SK-N-SH (cell line): ENCODE results near the gene BTN1A1. TPM values are rescaled to one million over a fixed set of nuclear protein-coding genes. Genes with fewer than 3 reads are reported as not detected.

ENCODE experiments used
- CTCF ChIA-PET: fragments of 300-600, 350-600 bp; formaldehyde crosslinking; extraction: SDS; loops from one replicate; lab custom pipeline; 2021; lab: Yijun Ruan, JAX
- POLR2A ChIA-PET: fragments of 350-600 bp; sonication (Branson Sonifier 250); formaldehyde crosslinking; extraction: SDS; loops from one replicate; lab custom pipeline; 2020; ENCODE audit warnings: antibody characterized with exemption, inconsistent platforms; lab: Yijun Ruan, JAX
- DNase-seq: peaks from one replicate; pipeline ENCODE4 v3.0.0; 2012
- H2AFZ ChIP-seq: fragments of 200-600 bp; sonication (generic); 2 replicates; pipeline ENCODE4 v1.8.1; 2016; ENCODE audit warnings: antibody characterized with exemption, mild to moderate bottlenecking, low read depth
- H3F3A ChIP-seq: fragments of 200-600 bp; sonication (generic); replicated peaks from 2 replicates; pipeline ENCODE3; 2016; ENCODE audit warnings: antibody characterized with exemption, mild to moderate bottlenecking; ENCODE audit not compliant: insufficient read depth
- H3K27ac ChIP-seq, 2 experiments: fragments of 200-500 bp in 1 of 2; fragments of 200-600 bp in 1 of 2; sonication (Bioruptor generic) in 1 of 2; sonication (generic), shearing (Covaris generic) in 1 of 2; 2 replicates each; pipeline versions ENCODE4 v1.5.1 to v1.6.1; 2014 to 2016; ENCODE audit warnings: low read depth in 2 of 2, inconsistent platforms in 1 of 2, low read length in 1 of 2, mild to moderate bottlenecking in 1 of 2, mixed read lengths in 1 of 2
- H3K27me3 ChIP-seq: fragments of 200-600 bp; sonication (generic), shearing (Covaris generic); 2 replicates; pipeline ENCODE4 v1.6.1; 2016; ENCODE audit warnings: mixed run types; ENCODE audit not compliant: insufficient read depth
- H3K36me3 ChIP-seq, 2 experiments: fragments of 200-500 bp in 1 of 2; fragments of 200-600 bp in 1 of 2; sonication (Bioruptor generic) in 1 of 2; sonication (generic) in 1 of 2; replicated peaks in 1 of 2; 2 replicates each; pipeline versions ENCODE3 to v1.5.1; 2014 to 2016; ENCODE audit warnings: low read length in 1 of 2, mild to moderate bottlenecking in 1 of 2; ENCODE audit not compliant: insufficient read depth in 2 of 2, control insufficient read depth in 1 of 2
- H3K4me1 ChIP-seq, 2 experiments: fragments of 200-500 bp in 1 of 2; fragments of 200-600 bp in 1 of 2; sonication (Bioruptor generic) in 1 of 2; sonication (generic), shearing (Covaris generic) in 1 of 2; 2 replicates each; pipeline versions ENCODE4 v1.5.1 to v1.6.1; 2014 to 2016; ENCODE audit warnings: low read depth in 1 of 2, low read length in 1 of 2, mixed run types in 1 of 2; ENCODE audit not compliant: insufficient read depth in 2 of 2, control insufficient read depth in 1 of 2
- H3K4me2 ChIP-seq: fragments of 200-600 bp; sonication (generic), shearing (Covaris generic); 2 replicates; pipeline ENCODE4 v1.6.1; 2017; ENCODE audit warnings: mixed run types
- H3K4me3 ChIP-seq, 2 experiments: fragments of 200-500 bp in 1 of 2; fragments of 200-600 bp in 1 of 2; sonication (Bioruptor generic) in 1 of 2; sonication (generic), shearing (Covaris generic) in 1 of 2; 2 replicates each; pipeline versions ENCODE4 v1.5.1 to v1.8.1; 2014 to 2016; ENCODE audit warnings: low read depth in 2 of 2, inconsistent platforms in 1 of 2, low read length in 1 of 2, mild to moderate bottlenecking in 1 of 2, mixed read lengths in 1 of 2, moderate library complexity in 1 of 2
- H3K79me2 ChIP-seq: fragments of 200-600 bp; sonication (generic); 2 replicates; pipeline ENCODE4 v1.8.1; 2017; ENCODE audit warnings: mild to moderate bottlenecking; ENCODE audit not compliant: insufficient read depth
- H3K9ac ChIP-seq: fragments of 200-600 bp; sonication (generic); 2 replicates; pipeline ENCODE4 v1.6.1; 2017; ENCODE audit warnings: mixed run types
- H3K9me2 ChIP-seq: fragments of 200-600 bp; sonication (generic); 2 replicates; pipeline ENCODE4 v1.6.1; 2017; ENCODE audit warnings: mixed run types
- H3K9me3 ChIP-seq: fragments of 200-600 bp; sonication (generic); 2 replicates; pipeline ENCODE4 v1.6.1; 2017; ENCODE audit warnings: mixed run types, mild to moderate bottlenecking, moderate library complexity
- H4K20me1 ChIP-seq: fragments of 200-600 bp; sonication (generic); 2 replicates; pipeline ENCODE4 v1.6.1; 2017; ENCODE audit warnings: mild to moderate bottlenecking, mixed run types; ENCODE audit not compliant: insufficient read depth
- EZH2phosphoT487 ChIP-seq: fragments of 200-600 bp; sonication (generic); IDR thresholded peaks from 2 replicates; pipeline ENCODE4 v1.6.1; 2017; ENCODE audit warnings: low read depth, mixed run types, mild to moderate bottlenecking, antibody characterized with exemption, moderate library complexity, borderline replicate concordance
- FOXM1 ChIP-seq: IDR thresholded peaks from 2 replicates; pipeline ENCODE4 v1.4.0; 2012; ENCODE audit warnings: low read depth, mild to moderate bottlenecking
- IRF3 ChIP-seq: fragments of 150-350 bp; IDR thresholded peaks from 2 replicates; pipeline ENCODE4 v1.6.1; 2016; ENCODE audit warnings: mild to moderate bottlenecking, low read depth, low read length
- JUND ChIP-seq: IDR thresholded peaks from 2 replicates; pipeline ENCODE4 v1.4.0; 2012
- RXRA ChIP-seq: IDR thresholded peaks from 2 replicates; pipeline ENCODE4 v1.4.0; 2012; ENCODE audit warnings: low read depth, mild to moderate bottlenecking, borderline replicate concordance
- SIN3A ChIP-seq: IDR thresholded peaks from 2 replicates; pipeline ENCODE4 v1.6.1; 2012; ENCODE audit warnings: low read depth, mild to moderate bottlenecking, low read length, moderate library complexity, borderline replicate concordance
- SMC3 ChIP-seq: IDR thresholded peaks from 2 replicates; pipeline ENCODE4 v1.6.1; 2012; ENCODE audit warnings: low read depth, low read length, improper control_type of control experiment
- TCF12 ChIP-seq: IDR thresholded peaks from 2 replicates; pipeline ENCODE4 v1.4.0; 2012
- TEAD4 ChIP-seq: IDR thresholded peaks from 2 replicates; pipeline ENCODE4 v1.4.0; 2012; ENCODE audit warnings: mild to moderate bottlenecking, borderline replicate concordance; ENCODE audit not compliant: insufficient read depth
- USF2 ChIP-seq: fragments of 150-350 bp; IDR thresholded peaks from 2 replicates; pipeline ENCODE4 v1.6.1; 2017; ENCODE audit warnings: antibody characterized with exemption, low read length, low read depth, borderline replicate concordance
- WGBS: methylation state at CpG from one replicate; pipeline ENCODE4 v1.1.6; 2017; ENCODE audit warnings: low lambda C conversion rate; 5-methylcytosine and 5-hydroxymethylcytosine counted together
- polyA plus RNA-seq, 3 experiments: library from polyadenylated mRNA; depleted of rRNA; stranded (reverse); fragments of >200 nt; gene quantifications; 2 replicates each; pipeline ENCODE4 v1.2.3, GENCODE V29; 2012
- TF ChIP-seq, protein P1 (sequence below): IDR thresholded peaks from 2 replicates; pipeline ENCODE4 v1.6.1; 2012; ENCODE audit warnings: mild to moderate bottlenecking, low read depth, low read length, moderate library complexity
- TF ChIP-seq, protein P2 (sequence below): IDR thresholded peaks from 2 replicates; pipeline ENCODE4; 2012

BTN1A1 gene
- polyA plus RNA-seq, 1 of the 3 experiments (the other 2 are of a cell fraction) = not detected

DNA sequence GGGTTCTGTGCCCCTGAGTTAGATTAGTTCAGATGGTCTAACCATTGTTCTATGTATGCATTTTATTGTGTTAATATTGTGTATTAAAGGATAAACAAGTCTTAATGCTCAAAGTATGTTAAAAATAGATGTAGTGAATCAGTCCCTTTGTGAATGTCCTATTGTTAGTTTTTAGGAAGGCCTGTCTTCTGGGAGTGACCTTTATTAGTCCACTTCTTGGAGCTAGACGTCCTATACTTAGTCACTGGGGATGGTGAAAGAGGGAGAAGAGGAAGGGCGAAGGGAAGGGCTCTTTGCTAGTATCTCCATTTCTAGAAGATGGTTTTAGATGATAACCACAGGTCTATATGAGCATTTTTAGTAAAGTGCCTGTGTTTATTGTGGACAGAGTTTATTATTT is 25.7 kb downstream of the BTN1A1 start:
- Histone ChIP-seq H3K9ac (no peak overlapping the region), H3F3A (peaks cover 10% of the 10 kb centered on the region), H3K36me3 (no peaks in the 10 kb centered on the region)
- POLR2A ChIA-PET = no interaction called here
- TF ChIP-seq SMC3 (no peak), SIN3A (no peak), FOXM1 (no peak), EZH2phosphoT487 (no peak), RXRA (no peak), TCF12 (no peak), JUND (no peak)
- TF ChIP-seq, all 33 proteins: peak for 0
- Histone ChIP-seq H2AFZ (no peak overlapping the region), H3K9me3 (no peaks in the 10 kb centered on the region), H3K4me2 (no peak overlapping the region), H3K79me2 (no peaks in the 10 kb centered on the region), H3K9me2 (no peaks in the 10 kb centered on the region), H3K27me3 (no peaks in the 10 kb centered on the region), H3K27ac (no peak overlapping the region), H4K20me1 (no peaks in the 10 kb centered on the region), H3K4me3 (no peak overlapping the region), H3K4me1 (no peaks in the 10 kb centered on the region; a peak in 1 of 4 replicates)
- CTCF ChIA-PET = interaction anchor here (0.6 to 1.2 kb wide), 2 partner anchors 8 to 184 kb away, joined by 3 to 4 read pairs; no protein-coding TSS in a partner anchor
- 57% methylated on average over 2 of the region's 2 CpGs for WGBS
- DNase-seq = no peak

GRCh38 chr6:26526928-26527327 is 26.8 kb downstream of the BTN1A1 start:
- Histone ChIP-seq H3K27me3 (no peaks in the 10 kb centered on the region), H3K4me1 (no peaks in the 10 kb centered on the region; a peak in 1 of 4 replicates), H3K4me3 (no peak overlapping the region), H3F3A (peaks cover 5% of the 10 kb centered on the region), H3K4me2 (no peak overlapping the region), H3K9me2 (no peaks in the 10 kb centered on the region), H3K9ac (no peak overlapping the region), H2AFZ (no peak overlapping the region), H3K36me3 (no peaks in the 10 kb centered on the region), H3K79me2 (no peaks in the 10 kb centered on the region), H4K20me1 (no peaks in the 10 kb centered on the region), H3K9me3 (no peaks in the 10 kb centered on the region), H3K27ac (no peak overlapping the region)
- DNase-seq = no peak
- CTCF ChIA-PET = interaction anchor here (1.1 to 1.2 kb wide), 2 partner anchors 50 to 185 kb away, joined by 3 to 4 read pairs; no protein-coding TSS in a partner anchor
- WGBS = 95% methylated on average over 1 of the region's 1 CpG
- TF ChIP-seq, protein P1, sequence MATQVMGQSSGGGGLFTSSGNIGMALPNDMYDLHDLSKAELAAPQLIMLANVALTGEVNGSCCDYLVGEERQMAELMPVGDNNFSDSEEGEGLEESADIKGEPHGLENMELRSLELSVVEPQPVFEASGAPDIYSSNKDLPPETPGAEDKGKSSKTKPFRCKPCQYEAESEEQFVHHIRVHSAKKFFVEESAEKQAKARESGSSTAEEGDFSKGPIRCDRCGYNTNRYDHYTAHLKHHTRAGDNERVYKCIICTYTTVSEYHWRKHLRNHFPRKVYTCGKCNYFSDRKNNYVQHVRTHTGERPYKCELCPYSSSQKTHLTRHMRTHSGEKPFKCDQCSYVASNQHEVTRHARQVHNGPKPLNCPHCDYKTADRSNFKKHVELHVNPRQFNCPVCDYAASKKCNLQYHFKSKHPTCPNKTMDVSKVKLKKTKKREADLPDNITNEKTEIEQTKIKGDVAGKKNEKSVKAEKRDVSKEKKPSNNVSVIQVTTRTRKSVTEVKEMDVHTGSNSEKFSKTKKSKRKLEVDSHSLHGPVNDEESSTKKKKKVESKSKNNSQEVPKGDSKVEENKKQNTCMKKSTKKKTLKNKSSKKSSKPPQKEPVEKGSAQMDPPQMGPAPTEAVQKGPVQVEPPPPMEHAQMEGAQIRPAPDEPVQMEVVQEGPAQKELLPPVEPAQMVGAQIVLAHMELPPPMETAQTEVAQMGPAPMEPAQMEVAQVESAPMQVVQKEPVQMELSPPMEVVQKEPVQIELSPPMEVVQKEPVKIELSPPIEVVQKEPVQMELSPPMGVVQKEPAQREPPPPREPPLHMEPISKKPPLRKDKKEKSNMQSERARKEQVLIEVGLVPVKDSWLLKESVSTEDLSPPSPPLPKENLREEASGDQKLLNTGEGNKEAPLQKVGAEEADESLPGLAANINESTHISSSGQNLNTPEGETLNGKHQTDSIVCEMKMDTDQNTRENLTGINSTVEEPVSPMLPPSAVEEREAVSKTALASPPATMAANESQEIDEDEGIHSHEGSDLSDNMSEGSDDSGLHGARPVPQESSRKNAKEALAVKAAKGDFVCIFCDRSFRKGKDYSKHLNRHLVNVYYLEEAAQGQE = no peak
- TF ChIP-seq USF2 (no peak), TCF12 (no peak), IRF3 (no peak), TEAD4 (no peak)
- TF ChIP-seq, protein P2, sequence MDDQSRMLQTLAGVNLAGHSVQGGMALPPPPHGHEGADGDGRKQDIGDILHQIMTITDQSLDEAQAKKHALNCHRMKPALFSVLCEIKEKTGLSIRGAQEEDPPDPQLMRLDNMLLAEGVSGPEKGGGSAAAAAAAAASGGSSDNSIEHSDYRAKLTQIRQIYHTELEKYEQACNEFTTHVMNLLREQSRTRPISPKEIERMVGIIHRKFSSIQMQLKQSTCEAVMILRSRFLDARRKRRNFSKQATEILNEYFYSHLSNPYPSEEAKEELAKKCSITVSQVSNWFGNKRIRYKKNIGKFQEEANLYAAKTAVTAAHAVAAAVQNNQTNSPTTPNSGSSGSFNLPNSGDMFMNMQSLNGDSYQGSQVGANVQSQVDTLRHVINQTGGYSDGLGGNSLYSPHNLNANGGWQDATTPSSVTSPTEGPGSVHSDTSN = no peak
- POLR2A ChIA-PET = no interaction called here
